RPMI8226 (cell line): Measurements from ENCODE around the gene SLC7A14.
"Not testable (repeated sequence)": the region's sequence is repeated elsewhere in the genome, so short reads cannot be mapped to it uniquely, and the experiment has no call there.

ENCODE experiments used
- DNase-seq: peaks from one replicate; pipeline ENCODE4 v3.0.0-alpha.2; 2015

Gene SLC7A14

DNA sequence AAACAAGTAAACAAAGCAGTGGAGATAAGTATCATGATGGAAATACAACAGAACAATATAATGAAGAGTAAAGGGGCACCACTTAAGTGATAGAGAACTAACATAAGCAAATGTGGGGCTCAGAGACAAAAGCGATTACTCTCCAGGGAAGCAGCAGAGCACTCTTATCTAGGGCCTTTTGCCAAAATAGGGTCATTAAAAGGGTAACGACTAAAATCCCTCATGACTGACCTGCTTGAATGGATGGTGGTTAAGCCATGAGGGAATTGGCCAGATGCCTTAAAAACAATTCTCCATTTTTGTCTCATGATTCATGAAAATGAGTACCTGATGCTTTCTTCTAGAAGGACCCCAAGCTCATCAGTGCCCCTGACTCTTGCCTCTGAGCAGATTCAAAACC is 3.2 kb upstream of the SLC7A14 start:
- DNase-seq, result no peak

GRCh38 chr3:170585008-170585936 is 603 bp downstream of the SLC7A14 start:
- DNase-seq, result no peak

GRCh38 chr3:170584585-170585007 is 1.3 kb downstream of the SLC7A14 start:
- peak; percentile 84 for DNase-seq

- no peak for DNase-seq
Measured at GRCh38 chr3:170579646-170580045, 6.2 kb downstream of the SLC7A14 start.

GRCh38 chr3:170572665-170573253 is 13.1 kb downstream of the SLC7A14 start:
- DNase-seq, result no peak

- not testable (repeated sequence) for DNase-seq
Measured at GRCh38 chr3:170567598-170567997, 18.3 kb downstream of the SLC7A14 start.

DNA sequence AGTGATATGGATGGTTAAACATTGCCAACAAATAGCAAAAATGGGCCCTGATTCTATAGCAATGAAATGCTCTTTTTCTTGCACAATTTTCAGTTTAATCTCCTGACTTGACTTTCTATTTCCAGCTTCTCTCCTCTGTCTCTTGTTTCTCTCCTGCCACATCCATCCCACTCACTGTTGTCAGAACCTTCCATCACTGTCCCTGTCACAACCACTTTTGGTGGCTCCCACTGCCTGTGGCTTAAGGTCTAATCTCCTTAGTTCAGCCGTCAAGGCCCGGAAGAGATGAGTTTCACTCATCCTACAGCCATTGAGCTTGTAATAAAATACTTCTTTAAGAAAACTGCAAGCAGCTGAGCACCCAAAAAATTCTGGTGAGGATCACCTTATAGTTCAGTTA is 19.5 kb downstream of the SLC7A14 start:
- DNase-seq, result no peak

GRCh38 chr3:170565495-170565894 is 20.4 kb downstream of the SLC7A14 start:
- no peak for DNase-seq

DNA sequence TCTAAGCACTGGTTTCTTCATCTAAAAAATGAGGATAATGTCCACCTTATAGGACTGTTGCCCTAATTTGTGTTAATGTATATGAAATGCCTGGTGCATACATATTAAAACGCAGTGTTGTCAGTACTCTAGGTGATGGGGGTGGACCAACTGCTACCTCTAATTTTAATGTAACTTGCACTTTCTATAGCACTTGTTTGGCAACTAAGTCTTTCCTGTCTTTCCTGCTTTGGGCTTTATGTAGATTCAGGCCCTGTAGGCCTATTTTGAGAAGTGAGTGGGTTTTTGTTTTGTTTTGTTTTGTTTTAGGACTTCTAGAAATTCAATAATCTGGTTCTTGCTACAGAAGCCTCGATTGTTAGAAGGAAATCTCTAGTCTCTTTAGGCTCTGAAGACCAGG is 21.2 kb downstream of the SLC7A14 start:
- no peak for DNase-seq

GRCh38 chr3:170563712-170564423 is 22.0 kb downstream of the SLC7A14 start:
- DNase-seq, result peak; percentile 15

DNA sequence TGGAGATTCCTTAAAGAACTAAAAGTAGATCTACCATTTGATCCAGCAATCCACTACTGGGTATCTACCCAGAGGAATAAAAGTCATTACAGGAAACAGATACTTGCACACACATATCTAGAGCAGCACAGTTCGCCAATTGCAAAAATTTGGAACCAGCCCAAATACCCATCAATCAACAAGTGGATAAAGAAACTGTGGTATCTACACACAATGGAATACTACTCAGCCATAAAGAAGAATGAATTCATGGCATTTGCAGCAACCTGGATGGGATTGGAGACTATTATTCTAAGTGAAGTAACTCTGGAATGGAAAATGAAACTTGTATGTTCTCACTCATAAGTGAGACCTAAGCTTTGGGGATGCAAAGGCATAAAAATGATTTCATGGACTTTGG is 23.8 kb downstream of the SLC7A14 start:
- no peak for DNase-seq

GRCh38 chr3:170560717-170561382 is 25.0 kb downstream of the SLC7A14 start:
- DNase-seq, result no peak

- no peak for DNase-seq
Measured at GRCh38 chr3:170560296-170560695, 25.6 kb downstream of the SLC7A14 start.

- DNase-seq, result no peak
Measured at GRCh38 chr3:170558427-170558826, 27.4 kb downstream of the SLC7A14 start.

- DNase-seq, result no peak
Measured at GRCh38 chr3:170555329-170555728, 30.5 kb downstream of the SLC7A14 start.

- DNase-seq, result no peak
Measured at GRCh38 chr3:170553788-170554757, 31.8 kb downstream of the SLC7A14 start.

DNA sequence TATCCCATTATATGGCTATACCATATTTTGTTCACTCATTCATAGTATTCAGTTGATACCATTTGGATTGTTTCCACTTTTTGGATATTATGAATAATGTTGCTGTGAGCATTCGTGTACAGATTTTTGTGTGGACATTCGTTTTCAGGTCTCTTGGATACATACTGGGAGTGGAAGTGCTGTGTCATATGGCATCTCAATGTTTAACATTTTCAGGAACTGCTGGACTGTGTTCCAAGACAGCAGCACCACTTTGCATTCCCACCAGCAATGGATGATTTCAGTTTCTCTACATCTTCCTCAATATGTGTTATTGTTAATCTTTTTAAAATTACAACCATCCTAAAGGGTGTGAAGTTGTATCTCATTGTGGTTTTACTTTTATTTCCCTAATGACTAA is 34.6 kb downstream of the SLC7A14 start:
- DNase-seq, result no peak

DNA sequence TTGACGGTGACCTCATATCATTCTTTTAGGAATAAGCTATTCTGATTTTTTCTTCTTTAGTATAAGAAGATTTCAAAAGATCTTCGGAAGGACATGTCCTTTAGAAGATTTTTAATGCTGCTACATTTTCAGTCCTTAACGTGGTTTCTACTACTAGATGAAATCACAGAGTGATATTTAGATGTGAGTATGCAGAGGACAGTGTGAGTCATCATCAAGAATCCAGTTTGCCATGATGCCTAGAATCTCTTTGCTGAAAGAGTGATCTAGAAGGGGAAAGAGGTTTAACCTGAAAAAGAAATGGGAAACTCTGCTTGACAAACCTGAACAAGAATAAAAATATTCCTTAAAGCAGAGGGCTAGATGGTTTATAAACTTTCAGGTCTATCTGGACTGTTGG is 43.2 kb downstream of the SLC7A14 start:
- no peak for DNase-seq

- DNase-seq, result no peak
Measured at GRCh38 chr3:170539897-170540296, 46.0 kb downstream of the SLC7A14 start.

GRCh38 chr3:170536712-170537111 is 49.2 kb downstream of the SLC7A14 start:
- DNase-seq, result no peak

DNA sequence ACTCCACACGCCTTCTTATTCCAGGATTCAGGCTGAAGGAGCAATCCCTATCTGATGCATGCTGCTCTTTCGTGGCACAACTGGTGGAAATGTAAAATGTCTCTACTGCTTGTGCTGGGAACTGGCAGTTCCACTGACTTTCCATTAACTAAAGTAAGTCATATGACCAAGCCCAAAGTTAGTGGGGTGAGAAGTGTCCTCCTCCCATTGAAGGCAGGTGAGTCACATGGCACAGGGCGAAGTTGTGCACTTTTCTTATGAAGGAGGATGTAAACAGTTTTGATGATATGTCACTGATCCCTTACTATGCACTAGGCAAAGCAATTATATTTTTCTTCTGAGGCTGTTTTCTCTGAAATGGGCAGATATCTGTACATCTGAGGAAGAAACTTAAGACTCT is 51.6 kb downstream of the SLC7A14 start:
- no peak for DNase-seq

GRCh38 chr3:170532573-170532972 is 53.3 kb downstream of the SLC7A14 start:
- peak; percentile 65 for DNase-seq
